HL-60 (cell line): ENCODE results near the gene RALA.

Experiments
- DNase-seq, 2 experiments: peaks; one replicate each; pipeline ENCODE4 v3.0.0-alpha.2; 2010 to 2020; ENCODE audit warnings: low read depth in 1 of 2, low spot score in 1 of 2
- H3K27ac ChIP-seq: fragments of 250-450 bp; sonication (Bioruptor Pico); replicated peaks from 2 replicates; pipeline ENCODE4 v1.5.1; 2020; ENCODE audit warnings: mild to moderate bottlenecking, moderate library complexity
- H3K27me3 ChIP-seq: fragments of 250-450 bp; sonication (Bioruptor Pico); 2 replicates; pipeline ENCODE4 v1.5.1; 2021; ENCODE audit warnings: mild to moderate bottlenecking, moderate library complexity; ENCODE audit not compliant: insufficient read depth, poor library complexity, severe bottlenecking
- H3K4me3 ChIP-seq: replicated peaks from 2 replicates; pipeline ENCODE4 v1.5.1; 2011; ENCODE audit warnings: mild to moderate bottlenecking, control low read depth, low read length; ENCODE audit not compliant: insufficient read depth
- CTCF ChIP-seq: IDR thresholded peaks from one replicate; pipeline ENCODE4 v1.5.1; 2011; ENCODE audit warnings: low read length, control low read depth, inconsistent platforms; ENCODE audit not compliant: insufficient read depth
- GABPA ChIP-seq: IDR thresholded peaks from 2 replicates; pipeline ENCODE4 v1.6.1; 2012; ENCODE audit warnings: low read depth
- POLR2AphosphoS5 ChIP-seq: IDR thresholded peaks from 2 replicates; pipeline ENCODE4 v1.6.1; 2012; ENCODE audit warnings: low read depth
- REST ChIP-seq: IDR thresholded peaks from 2 replicates; pipeline ENCODE4 v1.6.1; 2012; ENCODE audit warnings: low read depth; ENCODE audit not compliant: insufficient replicate concordance
- SPI1 ChIP-seq: IDR thresholded peaks from 2 replicates; pipeline ENCODE4 v1.6.1; 2012; ENCODE audit warnings: low read depth, mild to moderate bottlenecking, borderline replicate concordance

RALA gene

GRCh38 chr7:39695852-39696586 lies 72.6 kb downstream of the RALA start:
- no peak for DNase-seq
- Histone ChIP-seq H3K27ac (no peak overlapping the region), H3K27me3 (no peaks in the 10 kb centered on the region), H3K4me3 (no peak overlapping the region)
- no peak for TF ChIP-seq REST
- no peak for TF ChIP-seq CTCF
- TF ChIP-seq SPI1: no peak
- TF ChIP-seq GABPA: no peak
- no peak for TF ChIP-seq POLR2AphosphoS5

- no peak for TF ChIP-seq GABPA
- Histone ChIP-seq H3K4me3 (no peak overlapping the region), H3K27ac (no peak overlapping the region), H3K27me3 (no peaks in the 10 kb centered on the region)
- no peak for DNase-seq
Measured at GRCh38 chr7:39696631-39697030, 73.3 kb downstream of the RALA start.

- Histone ChIP-seq H3K27me3 (no peaks in the 10 kb centered on the region), H3K27ac (no peak overlapping the region), H3K4me3 (no peak overlapping the region)
- TF ChIP-seq POLR2AphosphoS5: no peak
- TF ChIP-seq SPI1: no peak
- TF ChIP-seq GABPA: no peak
- no peak for TF ChIP-seq REST
- TF ChIP-seq CTCF: no peak
- DNase-seq: no peak
Measured at GRCh38 chr7:39697483-39697882, 74.1 kb downstream of the RALA start.

GRCh38 chr7:39700165-39700564 lies 76.8 kb downstream of the RALA start:
- DNase-seq: no peak
- H3K27ac ChIP-seq: no peak overlapping the region
- no peak for TF ChIP-seq POLR2AphosphoS5
- no peak for TF ChIP-seq GABPA
- TF ChIP-seq REST: no peak
- no peak for TF ChIP-seq CTCF
- TF ChIP-seq SPI1: no peak

More at GRCh38 chr7:39700165-39700564, 76.8 kb downstream of the RALA start:
- no peak overlapping the region for H3K4me3 ChIP-seq
- no peaks in the 10 kb centered on the region for H3K27me3 ChIP-seq
